ENCODE results near the gene SLC23A2.
A peak's percentile ranks its signal among the peaks of the same experiment; 100 is the strongest.

Gene SLC23A2

DNA sequence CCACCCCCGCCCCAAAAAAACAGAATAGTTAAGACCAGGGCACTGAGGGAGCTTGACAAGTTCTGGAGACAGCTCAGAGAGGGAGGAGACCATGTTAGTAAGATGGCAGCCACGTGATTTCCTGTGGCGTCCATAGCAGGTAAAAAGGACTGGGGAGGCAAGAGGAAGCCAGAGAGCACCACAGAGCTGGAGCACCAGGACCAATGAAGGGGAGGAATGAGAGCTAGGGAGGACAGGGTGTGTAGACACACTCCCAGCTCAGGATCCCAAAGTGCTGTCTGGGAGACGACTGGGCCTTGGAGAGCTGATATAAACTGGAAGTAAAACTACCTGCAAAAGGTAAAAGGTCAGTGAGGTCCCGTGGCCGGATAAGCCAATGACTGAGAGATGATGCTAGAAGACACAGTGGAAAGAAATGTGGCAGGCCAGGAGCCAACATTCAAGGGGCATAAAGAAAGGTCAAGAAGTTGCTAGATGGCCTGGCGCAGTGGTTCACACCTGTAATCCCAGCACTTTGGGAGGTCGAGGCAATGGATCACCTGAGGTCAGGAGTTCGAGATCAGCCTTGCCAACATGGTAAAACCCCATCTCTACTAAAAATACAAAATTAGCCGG, 39.0 kb downstream of the SLC23A2 start:
- no peak for DNase-seq

GRCh38 chr20:4961746-4962145, 39.6 kb downstream of the SLC23A2 start:
- DNase-seq, result peak; percentile 78 to 85

- peak; percentile 66 to 86 for DNase-seq
These were observed 41.7 kb downstream of the SLC23A2 start for GRCh38 chr20:4959592-4959991.

DNA sequence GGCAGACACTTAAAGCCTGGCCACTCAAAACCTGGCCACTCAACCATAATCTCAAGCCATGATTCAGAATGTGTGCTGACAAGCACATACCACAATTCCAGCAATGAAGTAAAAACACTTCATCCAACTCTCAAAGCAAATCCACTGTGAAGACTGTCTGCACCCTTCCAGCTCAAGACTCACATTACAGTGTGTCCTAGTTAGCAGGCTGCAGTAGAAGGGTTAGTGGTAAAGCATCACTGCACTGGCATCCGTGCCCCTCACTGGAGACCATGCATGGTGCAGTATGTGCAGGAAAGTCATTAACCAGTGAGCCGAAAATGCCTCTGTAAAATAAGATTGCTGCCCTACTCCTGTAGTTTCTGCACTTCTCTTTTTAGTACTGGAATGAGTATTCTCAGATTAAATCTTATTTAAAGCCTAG, 43.4 kb downstream of the SLC23A2 start:
- DNase-seq, result no peak

- no peak for DNase-seq
These were observed 44.1 kb downstream of the SLC23A2 start for GRCh38 chr20:4957187-4957586.

- DNase-seq, result peak; percentile 48 to 79
These were observed 45.0 kb downstream of the SLC23A2 start for GRCh38 chr20:4956200-4956810.

DNA sequence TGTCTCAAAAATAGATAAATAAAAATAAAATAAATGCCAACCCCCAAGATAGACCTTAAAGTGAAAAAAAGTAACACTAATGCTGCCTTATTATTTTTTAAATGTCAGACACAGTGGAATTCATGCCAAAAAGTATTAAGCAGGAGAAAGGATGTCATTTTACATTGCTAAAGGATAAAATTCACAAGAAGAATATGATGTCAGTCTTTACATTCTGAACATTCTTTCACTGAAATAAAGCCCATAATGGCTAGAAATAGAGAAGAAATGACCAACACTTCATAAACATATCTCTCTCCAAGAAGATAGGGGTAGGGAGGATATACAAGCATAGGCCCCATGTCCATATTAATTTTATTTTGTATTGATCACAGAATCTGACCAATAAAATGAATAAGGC, 47.4 kb downstream of the SLC23A2 start:
- DNase-seq, result no peak

DNA sequence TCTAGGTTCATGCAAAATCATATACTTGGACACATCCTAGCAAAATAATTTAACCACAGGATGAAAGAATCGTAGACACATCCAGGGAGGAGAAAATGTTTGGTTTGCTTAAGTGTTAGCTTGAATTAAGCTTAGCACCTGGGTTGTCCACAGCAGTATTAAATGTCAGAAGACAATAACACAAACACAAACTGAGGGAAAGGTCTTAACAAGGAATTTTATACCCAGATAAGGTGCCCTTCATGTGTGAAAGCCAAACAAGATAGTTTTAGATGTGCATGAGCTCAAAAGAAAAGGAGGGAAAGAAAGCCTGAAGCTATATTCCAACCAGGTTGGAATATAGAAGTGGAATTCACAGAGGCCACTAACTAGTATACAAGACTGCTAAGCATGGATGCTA, 49.1 kb downstream of the SLC23A2 start:
- no peak for DNase-seq

DNA sequence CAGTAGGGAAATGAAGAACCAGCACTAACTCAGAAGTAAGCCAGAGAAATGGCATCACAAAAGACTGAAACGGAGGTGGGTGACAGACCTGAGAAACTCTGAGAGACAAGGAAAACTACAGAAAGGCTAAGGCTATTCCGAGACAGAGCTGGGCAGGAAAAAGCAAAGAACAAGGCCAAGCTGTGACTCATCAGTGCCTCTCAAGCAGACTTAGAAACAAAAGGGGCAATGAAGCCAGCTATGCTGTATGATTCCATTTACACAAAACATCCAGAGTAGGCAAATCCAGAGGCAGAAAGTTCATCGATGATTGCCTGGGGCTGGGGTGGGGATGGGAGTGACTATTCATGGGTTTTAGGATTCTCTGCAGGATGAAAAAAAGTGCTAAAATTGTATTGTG, 50.0 kb downstream of the SLC23A2 start:
- no peak for DNase-seq

DNA sequence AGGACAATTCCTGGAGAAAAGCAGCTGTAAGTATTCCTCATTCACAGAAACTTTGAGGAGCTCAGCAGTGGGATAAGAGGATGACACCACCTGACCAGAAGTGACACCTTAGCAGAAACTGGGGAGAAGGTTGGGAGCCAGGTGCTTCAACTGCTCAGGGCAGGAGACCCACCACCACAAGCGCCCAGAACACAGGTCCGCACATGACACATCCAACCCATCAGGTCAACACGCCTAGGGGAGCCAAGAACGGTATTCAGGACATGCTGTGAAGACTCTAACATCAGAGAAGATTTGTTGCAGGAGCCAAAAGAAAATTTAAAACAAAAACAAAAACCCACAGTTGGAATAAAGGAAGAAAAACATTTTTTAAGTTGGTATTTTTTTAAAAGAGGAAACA, 50.5 kb downstream of the SLC23A2 start:
- no peak for DNase-seq

- DNase-seq, result no peak
These were observed 50.9 kb downstream of the SLC23A2 start for GRCh38 chr20:4950437-4950836.

- DNase-seq, result peak; percentile 13 to 16
These were observed 51.5 kb downstream of the SLC23A2 start for GRCh38 chr20:4949833-4950178.

DNA sequence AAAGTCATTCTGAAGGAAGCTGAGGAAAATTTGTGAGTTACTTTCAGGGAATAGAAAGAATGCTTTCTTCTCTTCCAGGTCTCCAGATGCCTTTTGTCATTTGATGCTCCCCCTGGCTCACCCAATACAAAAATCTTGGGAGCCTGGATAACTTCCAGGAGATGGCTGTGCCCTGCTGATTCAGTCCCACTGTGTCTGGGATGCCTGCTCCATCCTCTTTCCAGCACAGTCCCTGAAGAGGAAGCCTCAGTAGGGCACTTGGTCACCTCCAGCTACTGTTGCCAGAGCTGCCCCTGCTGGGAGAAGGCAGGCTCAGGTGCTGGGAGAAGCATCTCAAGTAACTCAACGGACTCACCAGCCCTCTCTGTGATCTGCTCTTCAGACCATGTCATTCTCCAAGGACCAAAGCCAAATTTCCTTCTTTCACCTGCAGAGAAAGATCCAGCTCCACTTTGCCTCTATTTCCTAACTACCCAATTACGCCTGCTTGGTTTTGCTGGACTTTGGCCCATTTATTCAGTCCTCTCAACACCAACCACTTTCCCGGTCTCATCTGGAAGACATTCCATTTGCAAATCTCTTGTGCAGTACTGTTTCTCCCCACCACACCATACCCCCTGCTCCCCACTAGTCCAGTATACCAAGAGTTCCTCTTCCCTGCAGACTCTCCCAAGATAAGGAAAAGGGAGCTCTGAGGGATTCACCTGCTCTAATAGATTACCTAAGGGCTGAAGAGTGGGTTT, 53.3 kb downstream of the SLC23A2 start:
- no peak for DNase-seq

DNA sequence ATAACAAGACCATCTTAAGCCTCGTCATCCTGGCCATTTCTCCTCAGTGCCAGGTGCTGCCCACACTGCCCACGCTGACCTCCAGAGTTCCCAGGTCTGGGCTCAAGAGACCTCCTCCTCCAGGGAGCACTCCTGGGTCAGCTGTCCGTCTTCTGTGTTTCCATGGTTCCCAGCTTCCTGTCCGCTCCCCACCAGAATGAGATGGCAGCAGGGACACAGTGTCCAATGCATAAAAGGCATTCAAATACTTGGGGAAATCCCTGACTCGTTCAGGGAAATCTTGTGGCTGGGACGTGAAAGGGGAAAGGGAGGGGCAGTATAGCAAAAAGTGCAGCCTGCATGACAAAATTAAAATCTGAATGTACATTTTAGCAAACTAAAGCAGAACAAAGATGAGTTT, 54.3 kb downstream of the SLC23A2 start:
- peak; percentile 7 to 63 for DNase-seq

DNA sequence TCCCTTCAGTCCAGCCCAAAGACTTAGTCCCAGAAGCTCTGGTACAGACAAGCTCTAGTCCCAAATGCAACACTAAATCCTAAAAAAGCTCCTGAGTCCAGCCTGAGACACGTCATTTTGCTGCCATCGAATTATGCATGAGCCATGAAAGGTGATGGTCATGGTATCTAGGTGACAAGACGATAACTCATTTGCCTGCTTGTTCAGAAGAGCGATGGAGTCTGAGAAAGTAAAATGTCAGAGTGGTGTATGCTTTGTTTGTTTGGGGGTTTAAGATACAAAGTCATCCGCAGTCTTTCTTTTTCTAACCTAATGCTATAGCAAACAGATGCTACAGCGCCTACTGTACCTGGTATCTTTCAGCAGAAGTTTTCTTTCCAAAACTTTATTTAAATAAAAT, 54.7 kb downstream of the SLC23A2 start:
- DNase-seq, result no peak

- peak in 1 of 2 donors; percentile 9 for DNase-seq
These were observed 56.6 kb downstream of the SLC23A2 start for GRCh38 chr20:4944518-4945313.

DNA sequence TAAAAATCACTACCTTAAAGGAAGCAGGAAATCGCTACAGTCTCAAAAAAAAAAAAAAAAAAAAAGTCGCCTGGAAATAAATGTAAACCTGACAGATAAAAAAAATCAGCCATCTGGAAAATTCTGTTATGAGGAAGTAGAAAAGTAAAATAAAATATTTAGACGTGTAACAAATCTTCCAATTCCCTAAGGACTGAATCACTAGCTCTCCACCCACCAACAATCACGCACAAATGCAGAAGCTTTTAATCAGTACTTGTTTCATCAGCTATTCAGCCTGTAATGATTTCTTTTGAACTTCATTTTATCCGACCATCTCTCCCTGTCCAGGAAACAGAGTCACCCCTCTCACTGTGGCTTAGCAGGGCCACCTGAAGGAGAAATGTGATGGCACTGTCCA, 59.0 kb downstream of the SLC23A2 start:
- DNase-seq, result peak; percentile 22 to 31

- no peak for DNase-seq
These were observed 63.6 kb downstream of the SLC23A2 start for GRCh38 chr20:4937407-4938319.

DNA sequence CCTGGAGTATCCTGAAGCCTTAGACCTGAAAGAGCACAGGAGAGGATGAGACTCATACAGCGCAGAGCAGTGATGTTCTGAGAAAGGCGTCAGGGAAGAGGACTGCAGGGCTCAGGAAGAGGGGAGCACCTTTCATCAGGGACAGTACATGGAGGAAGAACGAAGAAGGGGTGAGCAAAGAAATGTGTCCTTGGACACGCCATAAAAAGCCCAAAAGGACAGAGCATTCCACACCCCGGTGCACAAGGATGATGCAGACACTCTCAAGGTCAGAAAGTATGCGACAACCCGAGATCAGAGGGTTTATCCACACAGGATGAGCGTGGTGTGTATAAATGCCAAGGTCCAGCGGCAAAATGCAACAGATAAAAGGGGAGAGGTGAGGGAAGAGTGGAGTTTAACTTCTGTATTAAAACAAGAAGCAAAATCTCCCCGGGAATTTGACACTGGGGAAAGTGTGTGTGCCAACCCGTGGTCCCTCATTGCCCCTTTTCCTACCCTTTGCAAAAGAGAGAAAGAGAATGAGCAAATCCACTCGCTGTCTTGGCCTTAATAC, 64.4 kb downstream of the SLC23A2 start:
- DNase-seq, result no peak

GRCh38 chr20:4936392-4936850, 64.9 kb downstream of the SLC23A2 start:
- DNase-seq, result no peak

GRCh38 chr20:4932061-4932460, 69.2 kb downstream of the SLC23A2 start:
- DNase-seq, result no peak
